Stimulated activated CD4-positive, alpha-beta T cell treated with anti-CD3 and anti-CD28 coated beads, Interleukin-4, amount 100 ng/mL, for 48 hours (primary cell): ENCODE results near the gene UHRF1.
"Not testable (repeated sequence)": the region's sequence is repeated elsewhere in the genome, so short reads cannot be mapped to it uniquely, and the experiment has no call there.

Source experiments
- DNase-seq, 2 donors: peaks; one replicate each; pipeline ENCODE4 v3.0.0-alpha.2; 2020; ENCODE audit warnings: low read depth in 2 of 2

Gene UHRF1

DNA sequence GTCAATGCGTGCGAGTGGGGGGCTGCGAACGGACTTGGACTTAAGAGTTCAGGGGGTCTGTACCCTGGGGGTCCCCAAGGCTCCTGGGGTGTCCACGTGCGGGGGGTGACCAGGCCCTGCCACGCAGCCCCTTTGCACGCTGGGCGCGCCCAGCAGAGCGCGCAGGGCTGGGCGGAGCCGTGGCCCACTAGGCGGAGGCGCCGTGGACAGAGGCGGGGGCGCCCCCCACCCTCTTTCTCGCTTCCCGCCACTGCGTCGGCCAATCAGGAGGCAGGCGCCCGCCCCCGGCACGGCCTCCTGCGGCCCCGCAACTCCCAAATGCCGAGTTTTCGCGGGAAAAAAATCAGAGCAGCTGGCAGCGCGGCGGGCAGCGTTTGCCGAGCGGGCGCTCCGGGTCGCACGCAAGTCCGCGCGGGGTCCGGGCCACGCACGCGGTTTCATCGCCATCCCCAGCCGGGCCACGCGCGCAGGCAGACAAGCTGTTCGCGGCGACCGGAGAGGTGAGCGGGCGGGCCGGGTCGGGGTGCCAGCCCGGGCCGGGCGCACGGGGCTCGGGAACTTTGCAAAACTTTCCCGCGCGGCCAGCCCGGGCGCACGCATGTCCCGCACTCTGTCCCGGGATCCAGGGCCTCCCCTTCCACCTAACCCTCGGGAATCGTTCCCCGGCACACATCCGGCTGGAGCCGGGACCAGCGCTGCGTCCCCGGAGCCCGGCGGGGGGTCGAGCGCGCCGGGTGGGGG is at the start of gene UHRF1:
Gene UHRF1 (plus strand): TSS at position 346 of the 741 bp plus-strand sequence. CDS start 1,385 bp downstream, outside the sequence.
- DNase-seq: peak; percentile 67 to 79

- no peak for DNase-seq
Observed at GRCh38 chr19:4859697-4860096, 49.6 kb upstream of the UHRF1 start.

DNA sequence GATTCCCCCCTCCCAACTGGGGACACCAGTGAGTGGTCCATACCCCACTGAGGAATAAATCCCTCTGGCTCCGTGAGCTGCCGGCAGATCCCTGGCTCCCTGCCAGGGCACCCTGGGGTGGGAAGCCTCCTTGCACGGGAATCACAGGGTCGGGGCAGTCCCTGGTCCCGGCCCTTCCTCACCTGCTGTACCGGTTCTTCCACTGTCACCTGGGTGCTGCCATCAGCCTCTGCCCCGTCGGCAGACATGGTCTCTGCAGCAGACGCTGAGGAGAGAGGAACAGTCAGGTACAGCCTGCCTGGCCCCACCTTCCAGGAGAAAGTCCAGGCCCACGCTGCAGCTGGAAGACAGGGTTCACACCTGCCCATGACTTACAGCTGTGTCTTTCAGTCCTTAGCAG is 48.2 kb upstream of the UHRF1 start:
- no peak for DNase-seq

DNA sequence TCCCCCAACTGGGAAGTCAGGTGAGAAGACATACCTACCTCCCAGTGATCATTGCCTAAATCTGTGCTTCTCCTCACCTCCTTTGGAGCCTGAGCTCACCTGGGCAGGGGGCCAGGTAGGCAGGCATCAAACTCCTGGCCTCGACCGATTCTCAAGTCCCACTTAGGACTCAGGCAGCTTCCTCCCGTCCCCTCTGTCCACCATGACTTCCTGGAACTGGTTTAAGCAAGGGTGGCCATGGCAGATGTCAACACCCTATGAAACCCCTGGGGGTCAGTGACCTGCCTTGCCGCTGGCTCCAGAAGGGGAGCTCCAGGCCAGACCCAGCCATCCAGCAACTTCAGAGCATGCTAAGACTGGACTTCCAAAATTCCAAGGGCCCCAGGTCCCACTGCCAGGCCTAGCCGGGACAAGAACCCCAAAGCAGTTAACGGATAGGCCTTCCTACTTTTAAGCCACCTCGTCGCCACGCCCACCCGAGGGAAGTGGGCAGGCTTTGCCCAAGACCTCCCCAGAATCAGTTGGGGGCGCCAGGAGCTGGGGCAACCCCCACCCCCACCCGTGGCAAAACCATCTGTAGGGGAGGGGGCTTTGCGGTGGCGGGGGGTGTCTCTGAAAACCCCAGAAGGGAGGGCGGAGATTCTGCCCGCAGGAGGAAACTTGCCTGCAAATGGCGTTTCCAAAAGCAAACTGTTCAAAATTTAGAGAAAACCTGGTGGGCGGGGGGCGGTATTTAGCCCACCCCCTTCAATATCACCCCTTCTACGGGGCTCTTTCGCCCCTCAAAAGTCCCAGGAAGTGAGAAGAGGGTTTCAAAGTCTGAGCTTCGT is 42.5 kb upstream of the UHRF1 start:
- peak; percentile 28 to 38 for DNase-seq

GRCh38 chr19:4867534-4868285 is 41.6 kb upstream of the UHRF1 start, which contains the start of gene PLIN3:
Gene PLIN3 (minus strand): TSS chr19:4867667. CDS start chr19:4861394, 6,273 bp downstream.
- peak; percentile 92 to 98 for DNase-seq

DNA sequence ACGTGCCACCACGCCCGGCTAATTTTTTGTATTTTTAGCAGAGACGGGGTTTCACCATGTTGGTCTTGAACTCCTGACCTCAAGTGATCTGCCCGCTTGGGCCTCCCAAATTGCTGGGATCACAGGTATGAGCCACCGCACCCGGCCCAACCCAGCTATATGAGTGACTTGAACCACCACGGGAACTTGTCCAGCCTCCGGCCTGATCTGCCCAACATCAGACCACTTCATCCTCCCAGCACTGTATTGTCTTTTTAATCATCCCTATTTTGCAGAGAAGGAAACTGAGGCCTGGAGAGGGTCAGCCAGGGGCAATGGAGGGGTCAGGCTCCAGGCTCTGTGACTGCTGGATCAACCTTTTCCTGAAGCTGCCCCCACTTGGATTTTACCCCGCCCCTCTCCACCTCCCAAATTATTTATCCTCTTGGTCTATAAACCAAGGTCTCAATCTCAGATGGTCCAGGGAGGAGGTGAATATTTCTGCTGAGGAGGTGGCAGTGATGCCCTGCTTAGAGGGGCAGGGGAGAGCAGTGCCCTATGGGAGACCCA is 40.9 kb upstream of the UHRF1 start:
- DNase-seq: no peak

- DNase-seq: peak in 1 of 2 donors; percentile 30
Observed at GRCh38 chr19:4870025-4870700, 39.1 kb upstream of the UHRF1 start.

GRCh38 chr19:4871711-4872110 is 37.6 kb upstream of the UHRF1 start:
- DNase-seq: no peak

- DNase-seq: no peak
Observed at GRCh38 chr19:4873930-4874329, 35.4 kb upstream of the UHRF1 start.

DNA sequence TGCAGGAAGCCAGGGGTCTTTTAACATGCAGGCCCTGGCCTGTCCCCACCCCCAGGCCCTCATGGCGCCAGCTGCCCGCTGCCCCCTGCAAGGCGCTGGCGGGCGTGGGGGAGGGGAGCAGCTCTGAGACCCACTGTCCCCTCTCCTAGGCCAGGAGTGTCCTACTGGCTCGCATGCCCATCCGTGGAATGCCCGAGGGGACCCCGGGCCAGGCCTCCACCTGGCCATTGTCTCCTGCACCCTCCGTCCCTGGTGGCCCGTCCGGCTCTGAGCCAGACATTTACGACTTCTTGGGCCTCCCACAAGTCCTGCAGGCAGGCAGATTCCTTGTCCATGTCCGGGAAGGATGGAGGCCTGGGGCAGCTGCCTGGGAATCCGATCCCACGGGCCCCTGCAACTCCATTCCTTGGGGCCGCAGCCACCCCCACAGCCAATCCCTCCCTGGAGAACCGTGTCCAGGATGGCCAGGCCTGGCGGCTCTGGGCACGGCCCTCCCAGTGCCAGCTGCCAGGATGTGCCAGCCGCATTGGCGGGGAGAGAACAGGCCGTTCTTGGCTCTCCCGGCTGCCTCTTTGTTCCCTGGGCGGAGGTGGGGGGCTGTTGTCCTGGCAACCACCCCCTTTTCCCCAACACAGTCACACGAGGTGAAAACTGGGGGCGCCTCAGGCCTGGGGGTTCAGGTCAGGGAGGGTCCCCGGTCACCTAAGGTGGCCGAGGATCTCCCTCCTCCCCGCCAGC is 31.4 kb upstream of the UHRF1 start:
- no peak for DNase-seq

GRCh38 chr19:4878491-4878968 is 30.8 kb upstream of the UHRF1 start:
- no peak for DNase-seq

DNA sequence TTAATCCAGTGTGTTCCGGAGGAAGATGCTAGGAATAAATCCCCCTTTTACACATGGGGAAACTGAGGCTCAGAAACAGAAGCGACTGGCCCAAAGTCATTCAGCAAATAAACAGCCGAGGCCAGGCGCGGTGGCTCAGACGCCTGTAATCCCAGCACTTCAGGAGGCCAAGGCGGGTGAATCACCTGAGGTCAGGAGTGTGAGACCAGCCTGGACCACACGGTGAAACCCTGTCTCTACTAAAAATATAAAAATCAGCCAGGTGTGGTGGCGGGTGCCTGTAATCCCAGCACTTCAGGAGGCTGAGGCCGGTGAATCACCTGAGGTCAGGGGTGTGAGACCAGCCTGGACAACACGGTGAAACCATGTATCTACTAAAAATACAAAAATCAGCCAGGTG is 30.3 kb upstream of the UHRF1 start:
- no peak for DNase-seq

GRCh38 chr19:4882874-4883273 is 26.4 kb upstream of the UHRF1 start:
- not testable (repeated sequence) for DNase-seq

GRCh38 chr19:4884993-4885392 is 24.3 kb upstream of the UHRF1 start:
- DNase-seq: not testable (repeated sequence)

DNA sequence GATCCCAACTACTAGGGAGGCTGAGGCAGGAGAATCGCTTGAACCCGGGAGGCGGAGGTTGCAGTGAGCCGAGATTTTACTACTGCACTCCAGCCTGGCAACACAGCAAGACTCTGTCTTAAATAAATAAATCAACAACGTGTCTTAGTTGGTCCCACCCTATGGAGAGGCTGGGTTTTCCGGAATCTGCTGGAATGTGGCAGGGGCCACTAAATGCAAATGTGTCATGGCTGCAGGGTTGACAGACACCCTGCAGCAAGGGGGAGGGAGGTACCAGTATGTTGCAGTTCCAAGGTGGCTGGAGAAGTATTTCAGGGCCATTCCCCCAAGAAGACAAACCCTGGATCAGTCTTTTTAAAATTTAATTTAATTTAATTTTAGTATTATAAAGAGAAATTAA is 21.5 kb upstream of the UHRF1 start:
- DNase-seq: not testable (repeated sequence)

GRCh38 chr19:4889034-4889815 is 20.1 kb upstream of the UHRF1 start:
- DNase-seq: no peak

DNA sequence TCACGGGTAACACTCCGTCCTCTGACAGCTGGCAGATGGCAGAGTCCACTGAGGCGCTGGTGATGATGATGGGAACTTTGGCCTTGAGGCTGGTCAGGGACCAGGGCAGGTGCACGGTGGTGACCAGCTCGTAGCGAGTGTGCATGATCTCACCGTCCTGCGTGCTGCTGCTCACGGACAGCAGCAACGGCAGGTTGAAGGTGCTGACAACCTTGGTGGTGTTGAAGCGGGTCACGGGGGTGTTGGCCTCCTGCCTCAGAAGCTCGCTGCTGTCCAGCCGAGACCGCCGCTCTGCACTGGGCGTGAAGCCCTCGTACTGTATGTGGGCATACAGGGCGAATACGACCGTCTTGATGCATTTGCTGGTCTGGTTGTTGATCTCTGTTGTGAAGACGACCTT is 18.2 kb upstream of the UHRF1 start:
- DNase-seq: no peak

GRCh38 chr19:4892962-4893361 is 16.3 kb upstream of the UHRF1 start:
- DNase-seq: not testable (repeated sequence)

DNA sequence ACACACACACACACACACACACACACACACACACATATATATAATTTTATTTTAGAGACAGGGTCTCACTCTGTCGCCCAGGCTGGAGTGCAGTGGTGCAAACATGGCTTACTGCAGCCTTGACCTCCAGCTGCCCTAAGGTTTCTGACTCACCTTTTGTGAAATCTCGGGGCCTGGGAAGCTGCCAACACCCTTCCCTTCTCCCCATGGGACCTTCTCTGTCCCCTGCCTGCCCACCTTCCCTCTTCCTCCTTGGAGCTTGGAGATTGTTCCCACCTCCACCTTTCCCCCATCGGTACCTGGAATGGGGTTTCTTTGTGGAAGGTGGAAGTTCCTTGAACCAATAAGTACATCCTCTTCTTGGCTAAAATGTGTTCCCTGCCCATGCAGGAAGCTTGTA is 12.9 kb upstream of the UHRF1 start:
- DNase-seq: no peak

DNA sequence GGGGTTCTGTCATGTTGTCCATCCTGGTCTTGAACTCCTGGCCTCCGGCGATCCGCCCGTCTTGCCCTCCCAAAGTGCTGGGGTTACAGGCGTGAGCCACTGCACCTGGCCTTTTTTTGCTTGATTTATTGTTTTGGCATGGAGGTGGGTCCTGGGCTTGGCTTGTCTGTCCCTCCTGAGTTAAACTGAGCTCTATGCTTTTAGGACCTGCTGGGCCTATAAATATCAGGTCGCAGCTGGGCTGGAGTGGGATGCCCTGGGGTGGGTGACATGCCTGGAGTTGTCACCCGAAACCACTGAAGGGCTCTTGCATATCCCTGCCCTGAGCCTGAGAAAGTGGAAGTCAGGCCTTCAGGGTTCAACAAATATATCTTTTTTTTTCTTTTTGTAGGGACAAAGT is 12.2 kb upstream of the UHRF1 start:
- no peak for DNase-seq
